Astrocyte of the cerebellum (primary cell): ENCODE data around the gene TMPRSS3.

Experiments
- DNase-seq: peaks from one replicate; pipeline ENCODE4 v3.0.0-alpha.2; 2011; ENCODE audit warnings: low read depth
- H3K4me3 ChIP-seq: 2 replicates; pipeline ENCODE4 v1.5.1; 2011; ENCODE audit warnings: mild to moderate bottlenecking, low read depth, low read length, moderate library complexity
- CTCF ChIP-seq: IDR thresholded peaks from 2 replicates; pipeline ENCODE4 v1.5.1; 2012; ENCODE audit warnings: low read length, low read depth, moderate library complexity, mild to moderate bottlenecking; ENCODE audit errors: missing control alignments
- in situ Hi-C: cut with HindIII; loops from 2 replicates; pipeline ENCODE4 v1.10.0; 2017; ENCODE audit warnings: low sequenced_read_pairs

Gene TMPRSS3

GRCh38 chr21:42430521-42430920, 34.7 kb upstream of the TMPRSS3 start:
- no peak for TF ChIP-seq CTCF
- DNase-seq = no peak
- in situ Hi-C loops = no loop called here
- H3K4me3 ChIP-seq = no peak overlapping the region

GRCh38 chr21:42429856-42430255, 34.0 kb upstream of the TMPRSS3 start:
- H3K4me3 ChIP-seq = no peak overlapping the region
- in situ Hi-C loops = no loop called here
- no peak for TF ChIP-seq CTCF
- no peak for DNase-seq

- H3K4me3 ChIP-seq = no peak overlapping the region
- no peak for DNase-seq
- in situ Hi-C loops = no loop called here
- TF ChIP-seq CTCF = no peak
These were observed 33.2 kb upstream of the TMPRSS3 start for GRCh38 chr21:42429021-42429420.

GRCh38 chr21:42427809-42428419, 32.1 kb upstream of the TMPRSS3 start:
- no peak for DNase-seq
- H3K4me3 ChIP-seq = no peak overlapping the region
- no peak for TF ChIP-seq CTCF
- in situ Hi-C loops = no loop called here

- DNase-seq = no peak
- no peak overlapping the region for H3K4me3 ChIP-seq
- TF ChIP-seq CTCF = no peak
- in situ Hi-C loops = no loop called here
These were observed 31.1 kb upstream of the TMPRSS3 start for GRCh38 chr21:42426876-42427480.

- in situ Hi-C loops = no loop called here
- DNase-seq = no peak
- no peak for TF ChIP-seq CTCF
- no peak overlapping the region for H3K4me3 ChIP-seq
These were observed 30.6 kb upstream of the TMPRSS3 start for GRCh38 chr21:42426424-42426823.

- in situ Hi-C loops = no loop called here
- H3K4me3 ChIP-seq = no peak overlapping the region
- DNase-seq = no peak
- TF ChIP-seq CTCF = no peak
These were observed 29.7 kb upstream of the TMPRSS3 start for GRCh38 chr21:42425591-42425990.
